ENCODE data around the gene PDGFRA. TPM values are rescaled to one million over a fixed set of nuclear protein-coding genes. Genes with fewer than 3 reads are reported as not detected.

The PDGFRA gene
- total and polyA plus RNA-seq, 8 donors, result 50.3 to 151 (median 113) TPM

DNA sequence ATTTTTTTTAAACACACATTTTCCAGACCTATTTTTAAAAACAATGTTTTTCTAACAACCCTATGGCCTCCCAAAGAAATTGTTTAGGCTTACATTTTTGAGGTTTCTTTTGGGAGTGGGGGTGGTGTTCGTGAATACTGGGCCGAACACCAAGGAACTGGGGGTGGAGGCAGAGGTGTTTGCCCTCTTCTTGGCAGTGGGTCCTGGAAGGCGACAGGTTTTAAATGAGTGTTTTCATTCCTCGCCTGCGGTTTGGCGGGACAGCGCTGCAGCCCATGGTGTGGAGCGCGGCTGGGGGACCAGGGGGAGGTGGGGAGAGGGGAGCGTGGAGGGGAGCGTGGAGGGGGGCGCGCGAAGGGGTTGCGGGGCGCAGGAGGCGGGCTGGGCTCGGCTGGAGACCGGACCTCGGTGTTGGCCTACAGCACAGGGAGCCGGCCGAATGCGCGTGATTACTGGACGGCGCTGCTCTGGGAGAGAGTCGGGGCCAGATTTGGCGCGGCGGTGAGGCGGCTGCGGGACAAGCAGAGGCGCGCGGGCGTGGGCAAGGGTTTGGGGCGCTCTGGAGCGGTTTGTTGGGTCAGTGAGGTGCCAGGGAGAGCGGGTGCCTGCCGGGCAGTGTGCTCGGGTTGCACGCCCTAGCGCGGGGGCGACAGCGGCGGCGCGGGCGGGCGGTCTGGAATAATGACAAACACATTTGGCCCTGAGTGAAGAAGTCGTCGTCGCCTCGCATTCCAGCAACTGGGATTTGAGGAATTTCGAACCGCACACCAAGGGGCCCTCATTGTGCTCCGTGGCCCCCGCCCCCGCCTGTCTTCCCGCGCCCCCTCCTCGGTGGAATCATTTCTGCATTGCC lies 764 bp downstream of the PDGFRA start:
- ATAC-seq (no peak), DNase-seq (peak in 2 of 4 donors; percentile 18 to 82)
- Histone ChIP-seq H3K27ac (peak overlapping the region; percentile 49 to 72), H3K36me3 (no peaks in the 10 kb centered on the region), H3K27me3 (peaks cover 77 to 98% of the 10 kb centered on the region in 2 donors), H3K4me1 (peaks cover 4 to 73% of the 10 kb centered on the region in 2 donors), H3K9me3 (no peaks in the 10 kb centered on the region), H3K4me3 (peak overlapping the region; percentile 28 to 48)
- TF ChIP-seq, protein P1, sequence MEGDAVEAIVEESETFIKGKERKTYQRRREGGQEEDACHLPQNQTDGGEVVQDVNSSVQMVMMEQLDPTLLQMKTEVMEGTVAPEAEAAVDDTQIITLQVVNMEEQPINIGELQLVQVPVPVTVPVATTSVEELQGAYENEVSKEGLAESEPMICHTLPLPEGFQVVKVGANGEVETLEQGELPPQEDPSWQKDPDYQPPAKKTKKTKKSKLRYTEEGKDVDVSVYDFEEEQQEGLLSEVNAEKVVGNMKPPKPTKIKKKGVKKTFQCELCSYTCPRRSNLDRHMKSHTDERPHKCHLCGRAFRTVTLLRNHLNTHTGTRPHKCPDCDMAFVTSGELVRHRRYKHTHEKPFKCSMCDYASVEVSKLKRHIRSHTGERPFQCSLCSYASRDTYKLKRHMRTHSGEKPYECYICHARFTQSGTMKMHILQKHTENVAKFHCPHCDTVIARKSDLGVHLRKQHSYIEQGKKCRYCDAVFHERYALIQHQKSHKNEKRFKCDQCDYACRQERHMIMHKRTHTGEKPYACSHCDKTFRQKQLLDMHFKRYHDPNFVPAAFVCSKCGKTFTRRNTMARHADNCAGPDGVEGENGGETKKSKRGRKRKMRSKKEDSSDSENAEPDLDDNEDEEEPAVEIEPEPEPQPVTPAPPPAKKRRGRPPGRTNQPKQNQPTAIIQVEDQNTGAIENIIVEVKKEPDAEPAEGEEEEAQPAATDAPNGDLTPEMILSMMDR (IDR thresholded peaks at IDR 0.05), result no peak
- intact Hi-C loops (cut with DNase I), result loop anchor here in 1 of 2 donors (5.0 to 10.0 kb wide), 2 partner anchors 323 to 1035 kb away; no protein-coding TSS in a partner anchor

GRCh38 chr4:54230484-54231418 lies 1.7 kb downstream of the PDGFRA start:
- no peak for ATAC-seq
- intact Hi-C loops (cut with DNase I), result loop anchor here in 1 of 2 donors (10.0 kb wide), 1 partner anchor 1036 kb away; no protein-coding TSS in a partner anchor

GRCh38 chr4:54231419-54231767 lies 2.3 kb downstream of the PDGFRA start:
- DNase-seq, result no peak
- no peaks in the 10 kb centered on the region for H3K36me3 ChIP-seq
- H3K4me3 ChIP-seq, result peak overlapping the region; percentile 28 to 48
- ATAC-seq, result no peak
- no peaks in the 10 kb centered on the region for H3K9me3 ChIP-seq
- H3K4me1 ChIP-seq, result peaks cover 4 to 62% of the 10 kb centered on the region in 2 donors
- peaks cover 62 to 90% of the 10 kb centered on the region in 2 donors for H3K27me3 ChIP-seq
- H3K27ac ChIP-seq, result peak overlapping the region in 1 of 2 donors; percentile 72
- intact Hi-C loops (cut with DNase I), result loop anchor here in 1 of 2 donors (10.0 kb wide), 1 partner anchor 1037 kb away; no protein-coding TSS in a partner anchor
- TF ChIP-seq, protein P1 (IDR thresholded peaks at IDR 0.05), result no peak

More at GRCh38 chr4:54230484-54231418, 1.7 kb downstream of the PDGFRA start:
- TF ChIP-seq, protein P1 (IDR thresholded peaks at IDR 0.05), result no peak
- DNase-seq, result peak in 3 of 4 donors; percentile 58 to 70 (median 67)
- peaks cover 4 to 68% of the 10 kb centered on the region in 2 donors for H3K4me1 ChIP-seq
- peak overlapping the region; percentile 49 to 72 for H3K27ac ChIP-seq
- peaks cover 68 to 92% of the 10 kb centered on the region in 2 donors for H3K27me3 ChIP-seq
- H3K36me3 ChIP-seq, result no peaks in the 10 kb centered on the region
- H3K9me3 ChIP-seq, result no peaks in the 10 kb centered on the region
- H3K4me3 ChIP-seq, result peak overlapping the region; percentile 28 to 48

- Histone ChIP-seq H3K27me3 (peaks cover 56 to 84% of the 10 kb centered on the region in 2 donors), H3K36me3 (no peaks in the 10 kb centered on the region), H3K4me3 (peak overlapping the region; percentile 28 to 48), H3K4me1 (peaks cover 4 to 56% of the 10 kb centered on the region in 2 donors), H3K27ac (peak overlapping the region in 1 of 2 donors; percentile 72), H3K9me3 (no peaks in the 10 kb centered on the region)
- TF ChIP-seq, protein P1 (IDR thresholded peaks at IDR 0.05), result no peak
- DNase-seq (peak; percentile 63 to 79 (median 78)), ATAC-seq (no peak)
- intact Hi-C loops (cut with DNase I), result loop anchor here in 1 of 2 donors (10.0 kb wide), 1 partner anchor 1037 kb away; no protein-coding TSS in a partner anchor
Observed at GRCh38 chr4:54231768-54232688, 2.9 kb downstream of the PDGFRA start.
